Mesothelial cell of epicardium (in vitro differentiated cells): ENCODE measurements around the gene SUGP1. TPM values are rescaled to one million over a fixed set of nuclear protein-coding genes. Genes with fewer than 3 reads are reported as not detected.

Experiments
- DNase-seq, 2 experiments: peaks; one replicate each; pipeline ENCODE4 v3.0.0; 2021; ENCODE audit warnings: low spot score in 2 of 2; ENCODE audit not compliant: unreplicated experiment in 2 of 2
- H3K27ac Mint-ChIP-seq: 2 replicates; pipeline ENCODE4 v1.8.0; 2021; ENCODE audit warnings: mixed read lengths
- H3K27me3 Mint-ChIP-seq: 2 replicates; pipeline ENCODE4 v1.8.0; 2021; ENCODE audit warnings: low read depth, mixed read lengths
- H3K36me3 Mint-ChIP-seq: 2 replicates; pipeline ENCODE4 v1.8.0; 2021; ENCODE audit warnings: mixed read lengths
- H3K4me1 Mint-ChIP-seq: 2 replicates; pipeline ENCODE4 v1.8.0; 2021; ENCODE audit warnings: mixed read lengths
- H3K4me3 Mint-ChIP-seq: 2 replicates; pipeline ENCODE4 v1.8.0; 2021; ENCODE audit warnings: mild to moderate bottlenecking, moderate library complexity, mixed read lengths
- H3K9me3 Mint-ChIP-seq: 2 replicates; pipeline ENCODE4 v1.8.0; 2021; ENCODE audit warnings: mixed read lengths
- total RNA-seq: library from RNA; stranded (reverse); gene quantifications from 3 replicates; pipeline ENCODE4 v1.2.1, GENCODE V29; 2021
- TF ChIP-seq, protein P1 (sequence below): fragments of 200-600 bp; sonication (generic); IDR thresholded peaks from one replicate; pipeline ENCODE4 v1.5.0; 2021; ENCODE audit warnings: antibody characterized with exemption; ENCODE audit not compliant: unreplicated experiment

SUGP1 gene
- total RNA-seq, 1 donor from 2014 or later: 77.2 TPM

DNA sequence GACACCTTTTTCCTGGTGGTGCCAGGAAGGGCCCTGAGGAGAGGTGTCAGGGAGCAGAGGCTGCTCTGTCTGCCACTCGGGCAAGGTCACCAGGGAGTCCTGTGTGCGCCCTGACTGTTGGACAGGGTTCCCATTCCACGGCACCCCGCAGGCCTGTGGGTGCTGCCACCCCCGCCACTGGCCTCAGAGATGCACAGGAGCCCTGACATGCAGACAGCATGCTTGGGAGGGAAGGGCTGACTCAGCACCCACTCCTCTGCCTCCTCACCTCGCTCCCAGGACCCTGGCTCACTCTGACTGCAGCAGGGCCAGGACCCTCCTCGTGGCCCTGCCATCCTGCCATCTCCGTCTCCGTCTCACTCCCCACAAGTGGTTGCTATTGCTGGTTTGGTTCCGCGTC lies 25.7 kb upstream of the SUGP1 start:
- Mint-ChIP-seq H3K27ac (no peak overlapping the region), H3K9me3 (no peaks in the 10 kb centered on the region), H3K4me1 (no peaks in the 10 kb centered on the region), H3K27me3 (no peaks in the 10 kb centered on the region), H3K4me3 (no peak overlapping the region), H3K36me3 (peaks cover 26% of the 10 kb centered on the region)
- TF ChIP-seq, protein P1, sequence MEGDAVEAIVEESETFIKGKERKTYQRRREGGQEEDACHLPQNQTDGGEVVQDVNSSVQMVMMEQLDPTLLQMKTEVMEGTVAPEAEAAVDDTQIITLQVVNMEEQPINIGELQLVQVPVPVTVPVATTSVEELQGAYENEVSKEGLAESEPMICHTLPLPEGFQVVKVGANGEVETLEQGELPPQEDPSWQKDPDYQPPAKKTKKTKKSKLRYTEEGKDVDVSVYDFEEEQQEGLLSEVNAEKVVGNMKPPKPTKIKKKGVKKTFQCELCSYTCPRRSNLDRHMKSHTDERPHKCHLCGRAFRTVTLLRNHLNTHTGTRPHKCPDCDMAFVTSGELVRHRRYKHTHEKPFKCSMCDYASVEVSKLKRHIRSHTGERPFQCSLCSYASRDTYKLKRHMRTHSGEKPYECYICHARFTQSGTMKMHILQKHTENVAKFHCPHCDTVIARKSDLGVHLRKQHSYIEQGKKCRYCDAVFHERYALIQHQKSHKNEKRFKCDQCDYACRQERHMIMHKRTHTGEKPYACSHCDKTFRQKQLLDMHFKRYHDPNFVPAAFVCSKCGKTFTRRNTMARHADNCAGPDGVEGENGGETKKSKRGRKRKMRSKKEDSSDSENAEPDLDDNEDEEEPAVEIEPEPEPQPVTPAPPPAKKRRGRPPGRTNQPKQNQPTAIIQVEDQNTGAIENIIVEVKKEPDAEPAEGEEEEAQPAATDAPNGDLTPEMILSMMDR: no peak
- DNase-seq: no peak

DNA sequence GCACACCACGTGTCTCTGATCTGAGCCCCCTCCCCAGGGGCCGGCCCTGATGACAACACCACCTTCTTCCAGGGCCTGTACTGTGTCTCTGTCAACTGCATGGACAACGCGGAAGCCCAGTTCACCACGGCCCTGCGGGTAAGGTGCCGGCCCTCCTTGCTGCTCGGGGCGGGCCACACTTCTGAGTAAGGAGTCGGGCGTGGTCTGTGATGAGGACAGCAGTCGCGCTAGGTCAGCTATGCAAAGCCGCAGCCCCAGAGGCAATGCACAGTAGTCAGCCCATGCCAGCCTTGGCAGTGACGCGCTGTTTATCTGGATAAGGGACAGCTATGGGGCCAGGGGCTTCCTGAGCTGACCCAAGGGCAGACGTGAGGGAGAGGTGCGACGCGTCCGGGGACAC lies 24.9 kb upstream of the SUGP1 start:
- TF ChIP-seq, protein P1: no peak

DNA sequence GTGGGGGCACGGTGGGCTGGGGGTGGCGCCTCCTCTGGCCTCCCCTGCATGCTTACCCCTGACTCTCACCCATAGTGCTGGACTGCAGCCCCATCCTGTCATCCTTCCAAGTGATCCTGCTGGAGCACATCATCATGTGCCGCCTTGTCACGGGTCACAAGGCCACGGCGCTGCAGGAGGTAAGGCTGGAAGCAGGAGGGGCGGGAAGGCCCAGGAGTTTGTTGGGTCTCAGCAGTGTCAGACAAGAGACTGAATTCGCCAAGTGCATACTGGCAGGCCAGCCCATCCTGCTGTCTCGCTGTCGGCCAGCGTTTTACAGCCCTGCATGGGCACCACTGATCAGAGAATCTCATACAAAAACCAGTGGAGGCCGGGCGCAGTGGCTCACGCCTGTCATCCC lies 23.5 kb upstream of the SUGP1 start:
- H3K4me3 Mint-ChIP-seq: no peak overlapping the region
- no peaks in the 10 kb centered on the region for H3K27me3 Mint-ChIP-seq
- H3K4me1 Mint-ChIP-seq: no peaks in the 10 kb centered on the region
- H3K36me3 Mint-ChIP-seq: peaks cover 19% of the 10 kb centered on the region
- H3K27ac Mint-ChIP-seq: no peak overlapping the region
- no peaks in the 10 kb centered on the region for H3K9me3 Mint-ChIP-seq
- no peak for DNase-seq
- TF ChIP-seq, protein P1: no peak

More for the DNA sequence above, 24.9 kb upstream of the SUGP1 start:
- no peak overlapping the region for H3K27ac Mint-ChIP-seq
- H3K27me3 Mint-ChIP-seq: no peaks in the 10 kb centered on the region
- no peaks in the 10 kb centered on the region for H3K9me3 Mint-ChIP-seq
- H3K4me3 Mint-ChIP-seq: no peak overlapping the region
- no peaks in the 10 kb centered on the region for H3K4me1 Mint-ChIP-seq
- DNase-seq: no peak
- H3K36me3 Mint-ChIP-seq: peaks cover 26% of the 10 kb centered on the region

- no peak for DNase-seq
- TF ChIP-seq, protein P1: peak; percentile 3
- no peak overlapping the region for H3K27ac Mint-ChIP-seq
- no peaks in the 10 kb centered on the region for H3K9me3 Mint-ChIP-seq
- no peaks in the 10 kb centered on the region for H3K27me3 Mint-ChIP-seq
- no peaks in the 10 kb centered on the region for H3K4me1 Mint-ChIP-seq
- peaks cover 25% of the 10 kb centered on the region for H3K36me3 Mint-ChIP-seq
- no peak overlapping the region for H3K4me3 Mint-ChIP-seq
These were observed 22.7 kb upstream of the SUGP1 start for GRCh38 chr19:19343016-19343362.

DNA sequence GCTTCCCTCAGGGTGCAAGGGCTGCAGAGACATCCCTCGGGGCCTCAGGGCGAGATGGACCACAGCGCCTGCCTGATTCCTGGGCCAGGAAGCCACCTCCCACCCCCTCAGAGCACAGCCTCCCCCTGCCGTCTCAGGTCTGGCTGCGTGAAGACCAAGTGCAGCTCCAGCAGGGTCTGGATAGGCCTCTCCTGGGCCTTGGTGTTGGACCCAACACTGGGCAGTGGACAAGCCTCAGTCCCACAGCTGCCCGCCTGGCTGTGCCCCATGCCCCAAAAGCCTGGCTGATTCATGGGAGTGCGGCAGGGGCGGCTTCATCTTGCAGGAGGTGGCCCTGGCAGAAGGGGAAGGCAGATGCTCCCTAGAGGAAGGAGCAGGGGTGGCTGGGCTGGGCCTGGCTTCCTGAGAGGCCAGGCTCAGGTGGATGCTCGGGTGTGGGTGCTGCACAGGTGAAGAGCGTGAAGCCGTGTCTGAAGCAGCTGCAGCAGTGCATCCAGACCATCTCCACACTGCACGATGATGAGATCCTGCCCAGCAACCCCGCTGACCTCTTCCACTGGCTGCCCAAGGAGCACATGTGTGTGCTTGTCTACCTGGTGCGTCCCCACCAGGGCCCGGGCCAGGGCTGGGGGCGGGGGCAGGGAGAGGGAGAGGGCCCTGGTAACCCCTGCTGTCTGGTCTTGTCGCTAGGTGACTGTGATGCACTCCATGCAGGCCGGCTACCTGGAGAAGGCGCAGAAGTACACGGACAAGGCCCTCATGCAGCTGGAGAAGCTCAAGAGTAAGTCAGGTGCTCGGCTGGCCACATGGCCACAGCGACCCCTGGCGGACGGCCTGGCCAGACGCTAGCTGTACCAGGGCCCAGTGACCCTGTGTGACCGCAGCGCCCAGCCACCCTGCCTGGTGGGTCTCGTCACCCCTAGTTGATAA lies 22.0 kb upstream of the SUGP1 start:
- Mint-ChIP-seq H3K27me3 (no peaks in the 10 kb centered on the region), H3K36me3 (peaks cover 26% of the 10 kb centered on the region), H3K9me3 (no peaks in the 10 kb centered on the region), H3K4me1 (no peaks in the 10 kb centered on the region), H3K4me3 (no peak overlapping the region), H3K27ac (no peak overlapping the region)
- TF ChIP-seq, protein P1: peak; percentile 91
- peak; percentile 43 to 79 for DNase-seq
